H1 (cell line): ENCODE data around the gene PGLYRP4. TPM values are rescaled to one million over a fixed set of nuclear protein-coding genes. Genes with fewer than 3 reads are reported as not detected.

ENCODE experiments used
- CTCF ChIA-PET: fragments of 300-600 bp; sonication (Branson Sonifier 250); formaldehyde crosslinking; loops from one replicate; lab custom pipeline; 2021; ENCODE audit not compliant: partially characterized antibody; lab: Charles Lee
- POLR2A ChIA-PET: fragments of 300-600 bp; sonication (Branson Sonifier 250); formaldehyde crosslinking; loops from one replicate; lab custom pipeline; 2021; ENCODE audit warnings: inconsistent platforms; ENCODE audit not compliant: partially characterized antibody; lab: Charles Lee
- DNase-seq, 2 experiments: peaks; one replicate each; pipeline versions ENCODE4 v3.0.0 to v3.0.0-alpha.2; 2010 to 2022; ENCODE audit warnings: low spot score in 2 of 2, low read depth in 1 of 2, mixed read lengths in 1 of 2
- FAIRE-seq: peaks from 2 replicates; lab custom pipeline; 2011; peaks lifted over from hg19 to GRCh38; lab: Jason Lieb, UNC
- H2AFZ ChIP-seq: 2 replicates; pipeline ENCODE4 v1.8.1; 2012; ENCODE audit warnings: low read length, inconsistent platforms
- H2AK5ac ChIP-seq: 2 replicates; pipeline ENCODE4 v1.6.1; 2013; ENCODE audit warnings: low read depth, low read length
- H2BK120ac ChIP-seq: replicated peaks from 2 replicates; pipeline ENCODE3; 2013; ENCODE audit warnings: low read depth, low read length, inconsistent platforms
- H2BK12ac ChIP-seq: 2 replicates; pipeline ENCODE4 v1.6.1; 2013; ENCODE audit warnings: low read depth, low read length
- H2BK15ac ChIP-seq: 2 replicates; pipeline ENCODE4 v1.6.1; 2013; ENCODE audit warnings: low read length
- H2BK20ac ChIP-seq: 2 replicates; pipeline ENCODE4 v1.6.1; 2013; ENCODE audit warnings: low read length
- H2BK5ac ChIP-seq: 2 replicates; pipeline ENCODE4 v1.6.1; 2013; ENCODE audit warnings: low read depth, low read length
- H3K14ac ChIP-seq: 2 replicates; pipeline ENCODE4 v1.6.1; 2013; ENCODE audit warnings: inconsistent platforms; ENCODE audit not compliant: insufficient read length
- H3K18ac ChIP-seq: 2 replicates; pipeline ENCODE4 v1.6.1; 2013; ENCODE audit warnings: low read length; ENCODE audit errors: extremely low read depth
- H3K23ac ChIP-seq: 2 replicates; pipeline ENCODE4 v1.6.1; 2013; ENCODE audit warnings: inconsistent platforms; ENCODE audit not compliant: insufficient read length
- H3K23me2 ChIP-seq: 2 replicates; pipeline ENCODE4 v1.6.1; 2013; ENCODE audit warnings: low read depth, low read length
- H3K27ac ChIP-seq: 2 replicates; pipeline ENCODE4 v1.6.1; 2011; ENCODE audit warnings: low read depth, low read length, inconsistent platforms
- H3K27me3 ChIP-seq, 4 experiments: replicated peaks in 1 of 4; 1 replicate in 1 of 4; 2 replicates in 3 of 4; pipeline versions ENCODE4 v1.6.1 to v1.8.1; 2011 to 2013; ENCODE audit warnings: low read length in 3 of 4, mild to moderate bottlenecking in 3 of 4, inconsistent platforms in 2 of 4, mixed read lengths in 2 of 4, moderate library complexity in 1 of 4; ENCODE audit not compliant: control insufficient read depth in 3 of 4, insufficient read depth in 3 of 4; ENCODE audit errors: extremely low read depth in 1 of 4
- H3K36me3 ChIP-seq, 4 experiments: 2 replicates each; pipeline versions ENCODE4 v1.6.1 to v1.8.1; 2011 to 2013; ENCODE audit warnings: mild to moderate bottlenecking in 4 of 4, low read length in 3 of 4, moderate library complexity in 2 of 4, control low read depth in 1 of 4, inconsistent platforms in 1 of 4; ENCODE audit not compliant: insufficient read depth in 4 of 4, control insufficient read depth in 2 of 4
- H3K4ac ChIP-seq: replicated peaks from 2 replicates; pipeline ENCODE3; 2013; ENCODE audit warnings: low read length, low read depth, mixed read lengths, inconsistent platforms; ENCODE audit not compliant: insufficient read length
- H3K4me1 ChIP-seq, 4 experiments: replicated peaks in 1 of 4; 1 replicate in 1 of 4; 2 replicates in 3 of 4; pipeline versions ENCODE4 v1.6.1 to v1.8.1; 2011 to 2013; ENCODE audit warnings: low read length in 3 of 4, inconsistent platforms in 2 of 4, mixed read lengths in 1 of 4; ENCODE audit not compliant: insufficient read depth in 4 of 4, control insufficient read depth in 3 of 4
- H3K4me2 ChIP-seq, 2 experiments: 2 replicates each; pipeline versions ENCODE4 v1.6.1 to v1.8.1; 2011 to 2013; ENCODE audit warnings: low read depth in 2 of 2, low read length in 2 of 2, control low read depth in 1 of 2, inconsistent platforms in 1 of 2, mild to moderate bottlenecking in 1 of 2; ENCODE audit not compliant: insufficient read depth in 1 of 2
- H3K4me3 ChIP-seq, 4 experiments: fragments of 200-600, 300-600 bp in 1 of 4; sonication (generic), shearing (Covaris generic), sonication (Bioruptor Twin) in 1 of 4; 2 replicates each; pipeline versions ENCODE4 v1.5.1 to v1.8.1; 2011 to 2016; ENCODE audit warnings: low read length in 4 of 4, low read depth in 3 of 4, control low read depth in 2 of 4, inconsistent platforms in 2 of 4, mild to moderate bottlenecking in 2 of 4, mixed read lengths in 1 of 4, moderate library complexity in 1 of 4; ENCODE audit not compliant: insufficient read depth in 2 of 4; ENCODE audit errors: extremely low read depth in 1 of 4
- H3K56ac ChIP-seq: replicated peaks from 2 replicates; pipeline ENCODE3; 2013; ENCODE audit warnings: low read depth, mild to moderate bottlenecking, mixed read lengths, low read length, inconsistent platforms; ENCODE audit not compliant: insufficient read length
- H3K79me1 ChIP-seq: 2 replicates; pipeline ENCODE4 v1.6.1; 2013; ENCODE audit warnings: low read depth, low read length, control low read depth
- H3K79me2 ChIP-seq, 2 experiments: 2 replicates each; pipeline versions ENCODE4 v1.6.1 to v1.8.1; 2012 to 2013; ENCODE audit warnings: low read length in 2 of 2, mild to moderate bottlenecking in 2 of 2, inconsistent platforms in 1 of 2; ENCODE audit not compliant: insufficient read depth in 2 of 2, control insufficient read depth in 1 of 2
- H3K9ac ChIP-seq, 4 experiments: replicated peaks in 1 of 4; 1 replicate in 1 of 4; 2 replicates in 3 of 4; pipeline versions ENCODE4 v1.6.1 to v1.8.1; 2011 to 2013; ENCODE audit warnings: low read depth in 3 of 4, low read length in 3 of 4, control low read depth in 2 of 4, mild to moderate bottlenecking in 2 of 4, moderate library complexity in 2 of 4, inconsistent platforms in 1 of 4; ENCODE audit errors: extremely low read depth in 1 of 4
- H3K9me3 ChIP-seq, 2 experiments: 2 replicates each; pipeline versions ENCODE4 v1.6.1 to v1.8.1; 2012 to 2013; ENCODE audit warnings: mild to moderate bottlenecking in 2 of 2, moderate library complexity in 2 of 2, control low read depth in 1 of 2, inconsistent platforms in 1 of 2, low read depth in 1 of 2, low read length in 1 of 2, mixed read lengths in 1 of 2; ENCODE audit not compliant: insufficient read depth in 2 of 2
- H4K20me1 ChIP-seq, 2 experiments: replicated peaks in 1 of 2; 2 replicates each; pipeline versions ENCODE3 to v1.8.1; 2011 to 2013; ENCODE audit warnings: inconsistent platforms in 2 of 2, low read length in 2 of 2, mild to moderate bottlenecking in 1 of 2; ENCODE audit not compliant: insufficient read depth in 2 of 2, control insufficient read depth in 1 of 2
- H4K5ac ChIP-seq: 2 replicates; pipeline ENCODE4 v1.6.1; 2013; ENCODE audit warnings: low read length, low read depth, mixed read lengths, inconsistent platforms; ENCODE audit not compliant: insufficient read length
- H4K8ac ChIP-seq: 2 replicates; pipeline ENCODE4 v1.8.0; 2013; ENCODE audit warnings: mild to moderate bottlenecking, moderate library complexity, low read length, inconsistent platforms; ENCODE audit not compliant: insufficient read depth; ENCODE audit errors: extremely low read depth
- H4K91ac ChIP-seq: replicated peaks from 2 replicates; pipeline ENCODE3; 2013; ENCODE audit warnings: low read length, mixed read lengths, inconsistent platforms; ENCODE audit not compliant: insufficient read length
- ATF2 ChIP-seq: IDR thresholded peaks from 2 replicates; pipeline ENCODE4 v1.6.1; 2012; ENCODE audit warnings: low read length, inconsistent platforms
- GABPA ChIP-seq: IDR thresholded peaks from 2 replicates; pipeline ENCODE4 v1.6.1; 2011; ENCODE audit warnings: mild to moderate bottlenecking, low read length, moderate library complexity, borderline replicate concordance; ENCODE audit not compliant: insufficient read depth
- HDAC2 ChIP-seq, 2 experiments: fragments of 300-600 bp in 1 of 2; sonication (generic) in 1 of 2; IDR thresholded peaks; 2 replicates each; pipeline ENCODE4 v1.6.1; 2011 to 2012; ENCODE audit warnings: low read depth in 2 of 2, low read length in 2 of 2, mild to moderate bottlenecking in 2 of 2, moderate library complexity in 2 of 2, borderline replicate concordance in 1 of 2, inconsistent platforms in 1 of 2
- JUN ChIP-seq: IDR thresholded peaks from 2 replicates; pipeline ENCODE4 v1.6.1; 2011; ENCODE audit warnings: low read depth, mild to moderate bottlenecking, improper control_type of control experiment, low read length
- JUND ChIP-seq: IDR thresholded peaks from 2 replicates; pipeline ENCODE4 v1.6.1; 2011; ENCODE audit warnings: mild to moderate bottlenecking, improper control_type of control experiment, low read length
- PHF8 ChIP-seq: fragments of 200-600 bp; sonication (generic); conservative IDR thresholded peaks from 2 replicates; pipeline ENCODE4 v1.7.1; 2012; ENCODE audit warnings: low read depth, mild to moderate bottlenecking, inconsistent platforms, low read length, moderate library complexity
- POLR2AphosphoS5 ChIP-seq: IDR thresholded peaks from 2 replicates; pipeline ENCODE4 v1.6.1; 2011; ENCODE audit warnings: low read depth, low read length
- SRF ChIP-seq: IDR thresholded peaks from 2 replicates; pipeline ENCODE4 v1.6.1; 2011; ENCODE audit warnings: mild to moderate bottlenecking, low read depth, low read length, moderate library complexity
- YY1 ChIP-seq: IDR thresholded peaks from 2 replicates; pipeline ENCODE4 v1.6.1; 2011; ENCODE audit warnings: low read depth, mild to moderate bottlenecking, low read length
- WGBS, 2 experiments: shearing (Covaris generic) in 1 of 2; methylation state at CpG; one replicate each; pipeline versions ENCODE4 v1.1.6 to v1.1.7; 2013 to 2015; ENCODE audit warnings: low lambda C conversion rate in 2 of 2, mixed read lengths in 2 of 2, inconsistent platforms in 1 of 2, low coverage in 1 of 2, missing lambda C conversion rate in 1 of 2; ENCODE audit not compliant: insufficient replicate concordance in 2 of 2, insufficient coverage in 1 of 2, insufficient read length in 1 of 2; ENCODE audit errors: extremely low coverage in 1 of 2, missing lambda C conversion rate in 1 of 2; 5-methylcytosine and 5-hydroxymethylcytosine counted together
- polyA plus RNA-seq, 7 experiments: library from polyadenylated mRNA; depleted of rRNA in 3 of 7; stranded (reverse) in 5 of 7; unstranded in 2 of 7; fragments of >200 nt in 5 of 7; fragments of 200-250 nt in 2 of 7; gene quantifications; 1 replicate in 5 of 7; 2 replicates in 1 of 7; 4 replicates in 1 of 7; pipeline versions ENCODE4 v1.2.1 to v1.2.3, GENCODE V29; 2011 to 2013; ENCODE audit warnings: missing spikeins in 2 of 7, mixed read lengths in 2 of 7
- total RNA-seq: library from RNA; stranded (reverse); fragmentation: NEBNext Ultra II Directional; extraction: Animal tissue kit (Norgen Biotek cat#: 25700); gene quantifications from 2 replicates; pipeline ENCODE4 v1.2.1, GENCODE V29; 2021

The PGLYRP4 gene
- total and polyA plus RNA-seq, 2 of the 8 experiments (the other 6 are each of a cell fraction or from before 2014, with no cell fraction given) = not detected

GRCh38 chr1:153395136-153395685 lies 46.6 kb upstream of the PGLYRP4 start:
- Histone ChIP-seq H3K27me3 (peaks cover 0 to 2% (median 0%) of the 10 kb centered on the region in 4 experiments; a peak in 1 of 7 replicates), H3K4ac (no peak overlapping the region), H3K18ac (no peak overlapping the region), H3K56ac (no peak overlapping the region), H3K9me3 (no peaks in the 10 kb centered on the region), H3K4me1 (no peaks in the 10 kb centered on the region), H3K4me3 (no peak overlapping the region), H3K79me1 (no peaks in the 10 kb centered on the region), H3K9ac (no peak overlapping the region), H2BK5ac (no peak overlapping the region), H4K20me1 (no peaks in the 10 kb centered on the region), H3K27ac (no peak overlapping the region), H3K14ac (no peak overlapping the region), H2BK15ac (no peak overlapping the region), H2BK12ac (no peak overlapping the region), H3K23me2 (no peaks in the 10 kb centered on the region), H4K91ac (no peak overlapping the region), H3K36me3 (no peaks in the 10 kb centered on the region), H2AFZ (no peak overlapping the region), H4K5ac (no peak overlapping the region), H2BK120ac (no peak overlapping the region), H3K79me2 (no peaks in the 10 kb centered on the region), H2BK20ac (no peak overlapping the region), H2AK5ac (no peak overlapping the region), H3K23ac (peak overlapping the region; percentile 28), H4K8ac (no peak overlapping the region), H3K4me2 (no peak overlapping the region)
- ChIA-PET CTCF (interaction anchor here (0.8 to 6.4 kb wide), 9 partner anchors 9 to 138 kb away, joined by 3 to 63 read pairs (median 5); partner anchors contain the start of gene S100A9), POLR2A (interaction anchor here (1.1 kb wide), 1 partner anchor 87 kb away, joined by 3 read pairs; no protein-coding TSS in a partner anchor)
- TF ChIP-seq ATF2 (no peak), PHF8 (no peak), JUN (no peak), SRF (no peak), POLR2AphosphoS5 (no peak), YY1 (no peak), GABPA (no peak), HDAC2 (IDR thresholded peaks at IDR 0.05; ENCODE audit: borderline replicate concordance in 1 of 2, low read depth in 2 of 2, low read length in 2 of 2) (no peak), JUND (no peak)
- DNase-seq = peak in 1 of 2 experiments; percentile 35
- no peak for FAIRE-seq
- WGBS, 2 experiments = 90% methylated on average over 7 of the region's 7 CpGs; no CpG with 5 or more reads in 1 of the 2 experiments
